NCI-H2081 (cell line): ENCODE results near the gene FAM221B.

Experiments used
- DNase-seq, 2 experiments: peaks; one replicate each; lab custom pipeline; 2025; lab: John Stamatoyannopoulos, UW

The FAM221B gene

GRCh38 chr9:35820076-35820475 is 8.5 kb downstream of the FAM221B start:
- DNase-seq = no peak

- no peak for DNase-seq
Observed at GRCh38 chr9:35818341-35818740, 10.2 kb downstream of the FAM221B start.

GRCh38 chr9:35816708-35817107 is 11.8 kb downstream of the FAM221B start:
- DNase-seq = peak; percentile 5 to 10

GRCh38 chr9:35814841-35815543 is 13.5 kb downstream of the FAM221B start, which contains the start of gene HINT2:
Gene HINT2, minus strand, starts transcription at chr9:35815042. Its CDS starts 63 bp downstream, at chr9:35814979.
- DNase-seq = peak; percentile 99 to 100

GRCh38 chr9:35814106-35814840 is 14.3 kb downstream of the FAM221B start:
- DNase-seq = peak; percentile 21 to 55

GRCh38 chr9:35813434-35814105 is 15.0 kb downstream of the FAM221B start:
- DNase-seq = peak in 1 of 2 experiments; percentile 42

- DNase-seq = peak; percentile 97 to 98
Observed at GRCh38 chr9:35812025-35812602, 16.4 kb downstream of the FAM221B start, which contains the start of gene SPAG8. Gene SPAG8, minus strand, starts transcription at chr9:35812262. Its CDS starts 115 bp downstream, at chr9:35812147.

- DNase-seq = no peak
Observed at GRCh38 chr9:35811381-35812024, 17.0 kb downstream of the FAM221B start.

- DNase-seq = no peak
Observed at GRCh38 chr9:35810122-35810521, 18.4 kb downstream of the FAM221B start.

GRCh38 chr9:35808433-35808832 is 20.1 kb downstream of the FAM221B start:
- no peak for DNase-seq

- DNase-seq = no peak
Observed at GRCh38 chr9:35806101-35806500, 22.4 kb downstream of the FAM221B start.

- no peak for DNase-seq
Observed at GRCh38 chr9:35801328-35802128, 27.0 kb downstream of the FAM221B start.

GRCh38 chr9:35800530-35800929 is 28.0 kb downstream of the FAM221B start:
- DNase-seq = no peak

GRCh38 chr9:35798658-35799374 is 29.7 kb downstream of the FAM221B start:
- no peak for DNase-seq

- DNase-seq = no peak
Observed at GRCh38 chr9:35797311-35798109, 31.0 kb downstream of the FAM221B start.

- DNase-seq = no peak
Observed at GRCh38 chr9:35795695-35796094, 32.8 kb downstream of the FAM221B start.

- no peak for DNase-seq
Observed at GRCh38 chr9:35793461-35793860, 35.1 kb downstream of the FAM221B start.

GRCh38 chr9:35792826-35793225 is 35.7 kb downstream of the FAM221B start:
- no peak for DNase-seq

- no peak for DNase-seq
Observed at GRCh38 chr9:35792024-35792813, 36.3 kb downstream of the FAM221B start.
